GM12878 (cell line): ENCODE results near the gene RPS6KA2. TPM values are rescaled to one million over a fixed set of nuclear protein-coding genes. Genes with fewer than 3 reads are reported as not detected.

Source experiments
- ATAC-seq: fragments of 200-7000 bp; cut with Tn5 transposase; 3 replicates; pipeline ENCODE4 v1.9.1; 2020; ENCODE audit warnings: mild to moderate bottlenecking, moderate library complexity
- BruUV-seq: library from RNA; stranded (reverse); fragments of 400-500 nt; replicated peaks from 2 replicates; lab custom pipeline; 2021; lab: Mats Ljungman, UMichigan
- CTCF ChIA-PET: fragments of 300-600 bp; sonication (Branson Sonifier 250); formaldehyde crosslinking; extraction: SDS; loops from one replicate; lab custom pipeline; 2021; ENCODE audit warnings: inconsistent platforms; lab: Yijun Ruan, JAX
- POLR2A ChIA-PET: fragments of 350-600 bp; formaldehyde crosslinking; extraction: SDS; loops from one replicate; lab custom pipeline; 2021; ENCODE audit warnings: inconsistent platforms; lab: Charles Lee
- RAD21 ChIA-PET: fragments of 300-600 bp; sonication (Branson Sonifier 250); formaldehyde crosslinking; loops from one replicate; lab custom pipeline; 2023; ENCODE audit warnings: antibody characterized with exemption; ENCODE audit not compliant: unreplicated experiment; lab: Charles Lee
- SMC1A ChIA-PET: fragments of 300-600 bp; sonication (Branson Sonifier 250); formaldehyde crosslinking; loops from one replicate; lab custom pipeline; 2023; ENCODE audit not compliant: unreplicated experiment, uncharacterized antibody; lab: Charles Lee
- DNase-seq: peaks from one replicate; pipeline ENCODE4 v3.0.0-alpha.2; 2011; ENCODE audit warnings: low read depth, low spot score
- FAIRE-seq: peaks from 3 replicates; lab custom pipeline; 2011; peaks lifted over from hg19 to GRCh38; lab: Jason Lieb, UNC
- H2AFZ ChIP-seq: 2 replicates; pipeline ENCODE4 v1.6.0; 2011; ENCODE audit warnings: low read depth, low read length, control low read depth; ENCODE audit not compliant: control insufficient read depth
- H3K27ac ChIP-seq: 2 replicates; pipeline ENCODE4 v1.5.1; 2011; ENCODE audit warnings: control low read depth; ENCODE audit not compliant: control insufficient read depth, insufficient read depth
- H3K27me3 ChIP-seq, 2 experiments: replicated peaks in 1 of 2; 2 replicates each; pipeline versions ENCODE4 v1.6.0 to v1.6.1; 2011; ENCODE audit warnings: low read length in 1 of 2; ENCODE audit not compliant: control insufficient read depth in 2 of 2, insufficient read depth in 2 of 2
- H3K36me3 ChIP-seq, 2 experiments: 2 replicates each; pipeline ENCODE4 v1.5.1; 2011; ENCODE audit warnings: low read length in 1 of 2; ENCODE audit not compliant: control insufficient read depth in 2 of 2, insufficient read depth in 2 of 2
- H3K4me1 ChIP-seq: 2 replicates; pipeline ENCODE4 v1.6.1; 2011; ENCODE audit warnings: mild to moderate bottlenecking, low read length, moderate library complexity, mixed read lengths; ENCODE audit not compliant: control insufficient read depth, insufficient read depth
- H3K4me2 ChIP-seq: 2 replicates; pipeline ENCODE4 v1.6.0; 2011; ENCODE audit warnings: control low read depth; ENCODE audit not compliant: control insufficient read depth, insufficient read depth
- H3K4me3 ChIP-seq: fragments of 200-600 bp; sonication (generic); 2 replicates; pipeline ENCODE4 v1.5.1; 2016
- H3K79me2 ChIP-seq: 2 replicates; pipeline ENCODE4 v1.6.0; 2011; ENCODE audit warnings: low read length; ENCODE audit not compliant: control insufficient read depth, insufficient read depth
- H3K9ac ChIP-seq: 2 replicates; pipeline ENCODE4 v1.8.0; 2011; ENCODE audit warnings: low read length, control low read depth, mixed read lengths; ENCODE audit not compliant: control insufficient read depth, insufficient read depth
- H3K9me3 ChIP-seq: replicated peaks from 3 replicates; pipeline ENCODE4 v1.5.1; 2011; ENCODE audit warnings: mild to moderate bottlenecking, low read length; ENCODE audit not compliant: control insufficient read depth, insufficient read depth
- H4K20me1 ChIP-seq: 2 replicates; pipeline ENCODE4 v1.6.0; 2011; ENCODE audit not compliant: control insufficient read depth, insufficient read depth
- RAD21 ChIP-seq: IDR thresholded peaks from 2 replicates; pipeline ENCODE4 v1.6.1; 2011; ENCODE audit warnings: mild to moderate bottlenecking, low read depth, low read length, moderate library complexity; ENCODE audit not compliant: insufficient read depth
- ZNF207 ChIP-seq: fragments of 450-650 bp; IDR thresholded peaks from 2 replicates; pipeline ENCODE4 v1.6.1; 2014; ENCODE audit warnings: antibody characterized with exemption, mild to moderate bottlenecking, borderline replicate concordance
- ZNF384 ChIP-seq: IDR thresholded peaks from 2 replicates; pipeline ENCODE4 v1.6.1; 2012; ENCODE audit warnings: low read depth, mild to moderate bottlenecking, low read length, improper control_type of control experiment, borderline replicate concordance
- WGBS: methylation state at CpG from one replicate; pipeline ENCODE4 v1.1.6; 2016; ENCODE audit warnings: low lambda C conversion rate; ENCODE audit not compliant: insufficient replicate concordance, insufficient coverage; ENCODE audit errors: missing lambda C conversion rate; 5-methylcytosine and 5-hydroxymethylcytosine counted together
- in situ Hi-C: fragments of 300-500 bp; cut with MboI; formaldehyde crosslinking; loops from 9 replicates; pipeline ENCODE4 v1.14.3; 2018; ENCODE audit warnings: mixed read lengths
- intact Hi-C: fragments of 100-400 bp; cut with micrococcal nuclease; formaldehyde crosslinking; loops from one replicate; pipeline ENCODE4 v1.14.2; 2022; ENCODE audit not compliant: unreplicated experiment
- polyA plus RNA-seq, 11 experiments: library from polyadenylated mRNA; depleted of rRNA in 4 of 11; unstranded in 6 of 11; stranded (reverse) in 5 of 11; fragments of >200 nt; fragmentation: Nextera tagmentation in 4 of 11; fragmentation: Illumina TruSeq in 1 of 11; extraction: Ambion mirVana in 4 of 11; extraction: Trizol in 1 of 11; gene quantifications; 1 replicate in 1 of 11; 2 replicates in 10 of 11; pipeline versions ENCODE4 v1.2.1 to v1.2.3, GENCODE V29; 2011 to 2016; ENCODE audit warnings: inconsistent platforms in 2 of 11, missing spikeins in 2 of 11, low read depth in 1 of 11
- total RNA-seq, 4 experiments: library from RNA; depleted of rRNA in 3 of 4; stranded (reverse); fragments of >200 nt in 3 of 4; fragmentation: Illumina TruSeq in 1 of 4; extraction: Trizol in 1 of 4; gene quantifications; 2 replicates each; pipeline versions ENCODE4 v1.2.1 to v1.2.3, GENCODE V29; 2013 to 2021
- TF ChIP-seq, protein P1 (sequence below): fragments of 450-650 bp; IDR thresholded peaks from 2 replicates; pipeline ENCODE4 v1.6.1; 2017; ENCODE audit warnings: mild to moderate bottlenecking
- TF ChIP-seq, protein P2 (sequence below): IDR thresholded peaks from 2 replicates; pipeline ENCODE4 v1.6.1; 2011; ENCODE audit warnings: low read depth, low read length, improper control_type of control experiment, borderline replicate concordance

The RPS6KA2 gene
- total and polyA plus RNA-seq, 10 of the 15 experiments (the other 5 are each of a cell fraction or from before 2014, with no cell fraction given) = 0.02 to 1.0 (median 0.22) TPM; not detected in 1

DNA sequence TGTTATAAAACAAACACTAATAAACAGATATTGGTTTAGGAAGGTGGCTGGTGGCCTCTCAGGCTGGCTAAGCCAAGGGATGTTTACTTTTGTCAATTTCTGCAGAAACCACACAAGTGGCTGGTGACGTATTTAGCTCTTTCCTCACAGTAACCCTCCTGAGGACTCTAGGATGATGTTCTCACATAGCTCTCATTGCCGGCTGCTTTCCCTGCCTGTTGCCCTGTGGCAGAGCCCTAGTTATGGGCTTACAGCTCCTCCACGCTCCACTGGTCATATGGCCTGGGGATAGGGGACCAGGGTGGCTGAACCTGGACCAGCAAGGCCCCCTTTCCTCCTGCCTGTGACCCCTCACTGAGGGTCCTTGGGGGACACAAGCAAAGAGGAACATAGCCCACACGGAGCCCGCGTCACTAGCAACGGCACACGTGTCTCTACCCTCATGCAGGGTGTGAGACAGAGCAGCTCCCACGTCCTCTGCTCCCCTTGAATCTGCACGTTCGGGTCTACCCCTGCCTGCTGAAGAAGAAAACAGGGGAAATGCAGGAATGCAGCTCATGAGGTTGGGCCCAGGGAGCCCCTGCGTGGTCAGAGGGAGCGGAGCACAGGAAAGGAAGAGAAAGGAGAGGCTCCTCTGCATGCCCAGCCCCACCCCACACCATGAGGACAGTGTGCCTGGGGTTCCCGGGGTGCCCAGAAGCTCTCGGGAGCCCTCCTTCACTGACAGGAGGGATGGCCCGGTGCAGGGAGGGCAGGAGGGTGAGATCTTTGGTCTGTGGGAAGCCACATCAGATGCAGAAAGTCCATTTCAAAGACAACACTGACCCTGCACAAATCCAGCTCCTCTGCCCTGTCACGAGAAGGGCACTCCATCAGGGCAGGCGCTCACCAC lies 54.4 kb downstream of the RPS6KA2 start:
- DNase-seq (no peak), ATAC-seq (no peak), FAIRE-seq (no peak)
- WGBS = 47% methylated on average over 18 of the region's 18 CpGs
- Histone ChIP-seq H3K9me3 (peaks cover 3% of the 10 kb centered on the region; the same call in 2 of the 3 replicates), H3K4me2 (no peak overlapping the region), H3K27ac (no peak overlapping the region), H3K9ac (no peak overlapping the region), H3K36me3 (no peaks in the 10 kb centered on the region), H4K20me1 (no peaks in the 10 kb centered on the region), H3K4me3 (no peak overlapping the region), H3K4me1 (no peaks in the 10 kb centered on the region), H3K79me2 (no peaks in the 10 kb centered on the region), H2AFZ (no peak overlapping the region), H3K27me3 (no peaks in the 10 kb centered on the region)
- BruUV-seq = no TSS peak
- SMC1A ChIA-PET = no interaction called here
- POLR2A ChIA-PET = no interaction called here
- RAD21 ChIA-PET = no interaction called here
- CTCF ChIA-PET = no interaction called here
- in situ Hi-C loops = no loop called here
- intact Hi-C loops = no loop called here
- TF ChIP-seq ZNF207 (no peak), ZNF384 (no peak), RAD21 (no peak)
- TF ChIP-seq, protein P1, sequence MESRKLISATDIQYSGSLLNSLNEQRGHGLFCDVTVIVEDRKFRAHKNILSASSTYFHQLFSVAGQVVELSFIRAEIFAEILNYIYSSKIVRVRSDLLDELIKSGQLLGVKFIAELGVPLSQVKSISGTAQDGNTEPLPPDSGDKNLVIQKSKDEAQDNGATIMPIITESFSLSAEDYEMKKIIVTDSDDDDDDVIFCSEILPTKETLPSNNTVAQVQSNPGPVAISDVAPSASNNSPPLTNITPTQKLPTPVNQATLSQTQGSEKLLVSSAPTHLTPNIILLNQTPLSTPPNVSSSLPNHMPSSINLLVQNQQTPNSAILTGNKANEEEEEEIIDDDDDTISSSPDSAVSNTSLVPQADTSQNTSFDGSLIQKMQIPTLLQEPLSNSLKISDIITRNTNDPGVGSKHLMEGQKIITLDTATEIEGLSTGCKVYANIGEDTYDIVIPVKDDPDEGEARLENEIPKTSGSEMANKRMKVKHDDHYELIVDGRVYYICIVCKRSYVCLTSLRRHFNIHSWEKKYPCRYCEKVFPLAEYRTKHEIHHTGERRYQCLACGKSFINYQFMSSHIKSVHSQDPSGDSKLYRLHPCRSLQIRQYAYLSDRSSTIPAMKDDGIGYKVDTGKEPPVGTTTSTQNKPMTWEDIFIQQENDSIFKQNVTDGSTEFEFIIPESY = no peak
- TF ChIP-seq, protein P2, sequence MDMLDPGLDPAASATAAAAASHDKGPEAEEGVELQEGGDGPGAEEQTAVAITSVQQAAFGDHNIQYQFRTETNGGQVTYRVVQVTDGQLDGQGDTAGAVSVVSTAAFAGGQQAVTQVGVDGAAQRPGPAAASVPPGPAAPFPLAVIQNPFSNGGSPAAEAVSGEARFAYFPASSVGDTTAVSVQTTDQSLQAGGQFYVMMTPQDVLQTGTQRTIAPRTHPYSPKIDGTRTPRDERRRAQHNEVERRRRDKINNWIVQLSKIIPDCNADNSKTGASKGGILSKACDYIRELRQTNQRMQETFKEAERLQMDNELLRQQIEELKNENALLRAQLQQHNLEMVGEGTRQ = no peak
